Measurements from ENCODE around the gene KRT84.

DNA sequence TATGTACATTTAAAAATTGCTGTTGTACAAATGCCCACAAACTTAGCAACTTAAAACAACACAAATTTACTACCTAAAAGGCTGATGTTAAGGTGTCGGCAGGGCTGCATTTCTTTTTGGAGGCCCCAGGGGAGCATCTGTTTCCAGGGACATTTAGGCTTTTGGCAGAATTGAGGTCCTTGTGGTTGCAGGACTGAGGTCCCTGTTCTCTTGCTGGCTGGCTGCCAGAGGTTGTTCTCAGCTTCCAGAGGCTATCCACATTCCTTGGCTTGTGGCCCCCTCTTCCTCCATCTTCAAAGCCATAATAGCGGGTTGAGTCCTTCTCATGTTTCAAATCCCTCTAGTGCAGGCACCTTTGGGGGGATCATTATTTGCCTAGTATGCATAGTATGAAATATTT lies 41.9 kb downstream of the KRT84 start:
- TF ChIP-seq, protein P1, sequence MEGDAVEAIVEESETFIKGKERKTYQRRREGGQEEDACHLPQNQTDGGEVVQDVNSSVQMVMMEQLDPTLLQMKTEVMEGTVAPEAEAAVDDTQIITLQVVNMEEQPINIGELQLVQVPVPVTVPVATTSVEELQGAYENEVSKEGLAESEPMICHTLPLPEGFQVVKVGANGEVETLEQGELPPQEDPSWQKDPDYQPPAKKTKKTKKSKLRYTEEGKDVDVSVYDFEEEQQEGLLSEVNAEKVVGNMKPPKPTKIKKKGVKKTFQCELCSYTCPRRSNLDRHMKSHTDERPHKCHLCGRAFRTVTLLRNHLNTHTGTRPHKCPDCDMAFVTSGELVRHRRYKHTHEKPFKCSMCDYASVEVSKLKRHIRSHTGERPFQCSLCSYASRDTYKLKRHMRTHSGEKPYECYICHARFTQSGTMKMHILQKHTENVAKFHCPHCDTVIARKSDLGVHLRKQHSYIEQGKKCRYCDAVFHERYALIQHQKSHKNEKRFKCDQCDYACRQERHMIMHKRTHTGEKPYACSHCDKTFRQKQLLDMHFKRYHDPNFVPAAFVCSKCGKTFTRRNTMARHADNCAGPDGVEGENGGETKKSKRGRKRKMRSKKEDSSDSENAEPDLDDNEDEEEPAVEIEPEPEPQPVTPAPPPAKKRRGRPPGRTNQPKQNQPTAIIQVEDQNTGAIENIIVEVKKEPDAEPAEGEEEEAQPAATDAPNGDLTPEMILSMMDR (IDR thresholded peaks at IDR 0.05): no peak
- no peak for TF ChIP-seq POLR2A (IDR thresholded peaks at IDR 0.05)
